NOMO-1 treated with DMSO at 0.1 percent for 48 hours (cell line): ENCODE results near the gene PLCD4.

ENCODE experiments used
- DNase-seq: peaks from one replicate; lab custom pipeline; 2025; ENCODE audit not compliant: unreplicated experiment; lab: John Stamatoyannopoulos, UW

PLCD4 gene

DNA sequence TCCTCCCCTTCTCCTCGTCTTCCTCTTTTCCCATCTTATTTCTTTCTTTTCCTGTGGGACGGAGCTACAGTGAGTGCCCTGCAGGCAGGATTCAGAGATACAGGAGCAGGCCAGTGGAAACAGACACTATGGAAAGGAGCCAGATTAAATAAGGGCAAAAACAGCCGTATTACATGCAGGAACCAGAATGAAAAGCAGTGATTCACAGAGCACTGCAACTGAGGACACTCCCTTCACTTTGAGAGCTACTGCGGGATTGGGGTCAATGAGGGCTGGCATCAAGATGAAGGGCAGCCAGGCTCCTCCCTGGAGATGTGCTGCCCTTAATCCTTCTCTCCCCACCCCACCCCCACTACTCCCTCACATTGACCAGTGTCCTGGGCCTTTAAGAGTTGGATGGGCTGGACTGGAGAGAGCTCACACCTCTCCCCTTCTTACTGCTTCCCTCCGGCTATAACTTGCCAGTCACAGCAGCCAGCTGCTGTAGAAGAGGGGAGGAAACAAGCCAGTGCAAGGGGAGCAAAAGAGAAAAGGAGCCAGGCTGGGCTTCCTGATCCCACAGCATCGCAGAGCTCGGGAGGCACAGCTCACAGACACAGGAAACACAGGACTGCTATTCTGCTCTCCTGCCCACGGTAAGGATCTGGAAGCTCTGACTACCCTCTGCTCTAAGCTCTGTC is at the start of gene PLCD4:
PLCD4 (plus strand) TSS at position 464 of the 680 bp plus-strand sequence. CDS start 7,841 bp downstream, outside the sequence.
- no peak for DNase-seq

DNA sequence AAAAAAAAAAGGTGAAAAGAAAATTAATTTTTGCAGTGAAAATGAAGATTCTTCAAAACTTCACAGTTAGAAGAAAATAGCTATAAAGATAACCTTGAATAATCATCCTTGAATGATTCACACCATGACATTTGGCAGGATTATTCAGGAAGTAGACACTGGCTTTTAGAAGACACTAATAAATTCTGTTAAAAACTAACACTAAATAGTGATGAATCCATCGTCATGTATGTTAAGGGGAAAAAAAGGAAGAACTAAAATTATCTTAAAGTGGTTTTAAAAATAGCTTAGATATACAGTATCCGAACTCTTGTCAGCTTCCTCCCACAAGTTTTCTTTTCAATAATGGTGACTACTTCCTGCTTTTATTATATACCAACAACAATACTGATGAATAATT is 49.8 kb upstream of the PLCD4 start:
- peak; percentile 72 for DNase-seq

DNA sequence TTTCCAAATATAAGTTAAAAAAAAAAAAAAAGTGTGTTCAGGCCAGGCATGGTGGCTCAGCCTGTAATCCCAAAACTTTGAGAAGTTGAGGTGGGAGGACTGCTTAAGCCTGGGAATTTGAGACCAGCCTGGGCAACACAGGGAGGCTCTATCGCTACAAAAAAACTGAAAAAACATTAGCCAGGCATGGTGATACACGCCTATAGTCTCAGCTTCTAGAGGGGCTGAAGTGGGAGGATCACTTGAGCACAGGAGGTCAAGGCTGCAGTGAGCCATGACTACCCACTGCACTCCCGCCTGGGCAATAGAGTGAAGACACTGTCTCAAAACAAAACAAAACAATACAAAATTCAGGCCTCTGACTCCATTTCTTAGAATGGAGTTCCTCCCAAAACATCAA is 48.7 kb upstream of the PLCD4 start:
- DNase-seq, result no peak

DNA sequence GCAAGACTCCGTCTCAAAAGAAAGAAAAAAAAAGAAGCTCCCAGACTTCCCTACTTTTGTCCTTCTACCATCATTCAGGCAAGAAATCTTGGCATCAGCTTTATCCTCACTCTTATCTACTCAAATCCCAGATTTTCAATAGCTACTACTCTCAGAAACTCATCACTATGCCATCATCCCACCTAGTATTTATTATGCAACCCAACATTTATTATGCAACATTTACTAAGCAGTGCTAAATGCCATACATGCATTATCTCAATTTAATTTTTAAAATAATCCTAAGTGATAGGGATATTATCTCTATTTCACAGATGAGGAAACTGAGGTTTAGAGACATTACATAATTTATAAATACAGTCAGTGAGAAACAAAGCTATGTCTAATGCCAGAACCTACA is 43.6 kb upstream of the PLCD4 start:
- no peak for DNase-seq

DNA sequence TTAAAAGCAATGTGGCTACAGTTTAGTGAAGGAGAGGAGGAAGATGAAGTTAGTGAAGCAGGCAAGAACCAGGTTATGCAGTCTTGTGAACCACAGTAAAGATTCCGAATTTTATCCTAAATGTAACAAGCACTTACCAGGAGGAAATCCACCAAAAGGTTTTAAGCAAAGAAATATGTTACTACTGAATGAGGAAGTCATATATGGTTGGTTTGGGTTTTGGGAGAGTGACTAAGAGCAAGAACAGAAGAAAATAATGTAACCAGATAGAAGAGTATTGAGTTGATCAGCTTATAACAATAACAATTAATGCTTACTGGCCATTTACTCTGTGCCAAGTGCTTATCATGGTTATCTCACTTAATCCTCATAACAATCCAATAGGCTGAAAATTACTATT is 41.4 kb upstream of the PLCD4 start:
- no peak for DNase-seq

DNA sequence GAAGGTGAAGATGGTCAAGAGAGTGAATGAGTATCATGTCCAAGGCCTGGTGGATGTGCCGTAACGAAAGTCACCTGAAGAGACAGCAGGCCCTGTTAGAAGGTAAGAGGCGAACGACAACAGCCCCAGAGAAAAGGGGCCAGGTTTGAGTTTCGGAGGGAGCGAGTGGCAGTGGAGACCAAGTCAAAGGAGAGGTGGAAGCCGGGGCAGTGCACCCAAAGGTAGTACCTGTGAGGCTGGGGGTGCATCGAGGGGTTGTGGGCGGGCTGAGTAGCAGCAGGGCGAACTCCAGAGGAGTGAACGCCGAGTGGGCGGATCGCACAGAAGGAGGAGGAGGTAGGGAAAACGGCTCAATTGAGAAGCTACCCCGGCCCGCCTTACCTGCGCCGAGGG is 39.9 kb upstream of the PLCD4 start:
- no peak for DNase-seq

DNA sequence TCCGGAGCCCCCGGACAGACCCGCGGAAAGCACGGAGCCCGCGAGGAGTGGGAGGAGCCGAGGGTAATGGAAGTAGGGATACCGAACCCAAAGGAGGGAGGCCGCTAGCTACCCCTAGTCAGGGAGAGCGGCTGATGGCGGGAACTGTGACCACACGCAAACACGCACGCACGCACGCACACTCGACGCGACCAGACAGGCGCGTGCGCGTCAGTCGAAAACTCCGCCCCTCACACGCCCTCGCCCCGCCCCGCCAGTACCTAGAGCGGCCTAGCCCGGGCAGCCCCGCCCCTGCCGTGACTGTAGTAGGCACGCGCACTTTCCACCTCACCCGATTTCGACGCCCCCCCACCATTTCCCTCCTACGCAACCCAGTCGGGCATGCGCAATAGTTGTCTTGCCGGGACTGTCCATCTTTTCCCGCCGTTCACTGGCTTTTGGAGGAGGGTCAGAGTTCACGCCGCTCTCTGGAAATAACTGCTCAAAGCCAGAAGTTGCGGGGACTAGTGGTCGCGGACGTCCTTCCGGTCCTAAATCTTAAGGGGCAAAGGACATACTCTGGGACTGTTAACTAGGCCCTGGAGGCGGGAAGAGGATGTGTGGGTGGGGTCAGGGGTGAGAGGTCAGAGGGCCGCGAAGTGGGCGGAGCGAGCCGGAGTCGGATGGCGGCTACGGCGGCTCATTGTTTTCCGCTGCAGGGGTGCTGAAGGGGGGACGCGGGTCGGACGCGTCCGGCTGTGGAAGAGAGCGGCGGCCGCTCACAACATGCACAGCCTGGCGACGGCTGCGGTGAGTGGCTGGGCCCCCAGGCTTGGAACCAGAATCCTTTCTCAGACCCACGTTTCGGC is 39.3 kb upstream of the PLCD4 start, which contains the start of the genes CNOT9 and USP37:
CNOT9 (plus strand) TSS at position 650 of the 848 bp plus-strand sequence; CDS start at position 766, 116 bp downstream.
USP37 (minus strand) TSS at position 162 of the 848 bp plus-strand sequence. CDS start 9,698 bp downstream, outside the sequence.
- DNase-seq, result peak; percentile 98

DNA sequence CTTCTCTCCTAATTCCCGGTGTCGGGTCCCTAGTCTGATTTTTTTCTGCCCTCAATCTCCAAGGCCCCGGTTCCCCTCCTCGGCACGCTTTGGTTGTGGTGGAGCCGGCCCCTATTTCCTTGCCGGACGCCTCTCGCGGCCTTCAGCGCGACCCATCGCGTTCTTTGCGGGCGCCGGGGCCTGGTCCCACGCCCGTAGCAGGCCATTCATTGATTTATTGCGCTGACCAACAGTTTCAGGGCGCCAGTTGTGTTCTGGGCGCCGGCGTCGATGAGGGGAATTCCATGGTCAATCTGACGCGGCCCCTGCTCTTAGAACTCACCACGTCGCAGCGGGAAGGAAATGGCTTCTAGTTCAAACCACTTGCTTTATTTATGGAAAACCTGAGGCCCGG is 38.7 kb upstream of the PLCD4 start:
- DNase-seq, result peak; percentile 24

DNA sequence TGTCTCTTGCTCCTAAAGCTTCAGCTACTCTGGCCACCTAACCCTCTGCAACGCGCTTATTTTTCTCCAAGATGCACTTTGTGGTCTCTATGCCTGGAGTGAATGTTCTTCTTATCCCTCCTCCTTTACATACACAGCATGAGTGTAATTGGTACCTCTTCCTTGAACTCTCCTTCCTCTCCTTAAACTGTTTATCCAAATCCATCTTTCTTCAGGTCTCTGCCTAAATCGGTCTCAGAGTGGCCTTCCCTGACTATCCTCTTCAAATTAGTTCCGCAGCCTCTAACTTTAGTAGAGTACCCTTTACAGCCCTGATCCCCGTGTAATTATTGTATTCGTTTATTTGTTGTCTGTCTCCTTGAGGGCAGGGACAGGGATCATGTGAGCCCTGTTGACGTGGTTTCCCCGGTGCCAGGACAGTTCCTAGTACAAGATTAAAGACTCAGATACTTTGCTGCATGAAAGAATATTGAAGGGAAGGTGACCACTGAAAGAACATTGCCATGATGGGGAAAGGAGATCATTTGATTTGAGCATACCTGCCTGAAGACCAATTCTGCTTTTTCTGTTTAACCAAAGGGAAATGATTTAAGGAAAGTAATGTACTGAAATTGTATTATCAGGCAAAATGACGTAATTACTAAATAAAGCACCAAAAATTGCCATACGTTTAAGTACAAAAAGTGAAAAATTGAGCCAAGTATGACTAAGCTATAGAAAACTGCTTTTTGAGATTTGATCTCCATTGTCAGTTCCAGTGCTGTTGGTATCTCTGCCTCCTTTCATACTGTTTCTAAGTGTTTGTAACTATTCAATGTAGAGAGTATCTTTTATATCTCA is 37.8 kb upstream of the PLCD4 start:
- no peak for DNase-seq

DNA sequence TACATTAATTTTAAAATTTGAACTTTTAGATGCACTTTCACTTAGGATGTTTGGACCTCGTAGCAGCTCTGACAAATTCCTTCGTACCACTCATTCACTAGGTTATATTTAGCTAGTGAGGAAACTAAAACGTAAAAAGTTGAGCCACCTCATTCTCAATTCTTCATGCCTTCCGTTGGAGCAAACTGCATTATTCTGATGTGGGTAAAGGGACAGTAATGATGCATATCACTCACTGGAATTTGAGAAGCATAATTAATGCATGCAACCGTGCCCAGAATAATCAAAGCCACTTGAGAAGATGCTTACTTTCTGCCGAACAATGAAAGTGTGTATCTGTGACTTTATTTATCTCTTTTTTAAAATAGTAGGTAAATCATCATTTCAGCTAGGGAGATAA is 36.8 kb upstream of the PLCD4 start:
- DNase-seq, result no peak

DNA sequence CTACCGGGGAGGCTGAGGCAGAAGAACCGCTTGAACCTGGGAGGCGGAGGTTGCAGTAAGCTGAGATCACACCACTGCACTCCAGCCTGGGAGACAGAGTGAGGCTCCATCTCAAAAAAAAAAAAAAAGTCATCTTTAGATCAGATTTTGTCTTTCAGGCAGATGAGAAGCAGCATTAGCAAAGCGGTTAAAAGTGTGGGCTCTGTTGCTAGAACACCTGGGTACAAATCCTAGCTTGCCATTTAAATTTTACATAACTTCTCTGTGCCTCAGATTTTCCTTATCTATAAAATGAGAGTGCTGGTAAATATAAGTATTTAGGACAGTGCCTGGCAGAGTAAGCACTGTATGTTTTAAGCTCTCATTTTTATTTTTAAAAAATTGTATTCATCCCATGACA is 30.8 kb upstream of the PLCD4 start:
- DNase-seq, result no peak

DNA sequence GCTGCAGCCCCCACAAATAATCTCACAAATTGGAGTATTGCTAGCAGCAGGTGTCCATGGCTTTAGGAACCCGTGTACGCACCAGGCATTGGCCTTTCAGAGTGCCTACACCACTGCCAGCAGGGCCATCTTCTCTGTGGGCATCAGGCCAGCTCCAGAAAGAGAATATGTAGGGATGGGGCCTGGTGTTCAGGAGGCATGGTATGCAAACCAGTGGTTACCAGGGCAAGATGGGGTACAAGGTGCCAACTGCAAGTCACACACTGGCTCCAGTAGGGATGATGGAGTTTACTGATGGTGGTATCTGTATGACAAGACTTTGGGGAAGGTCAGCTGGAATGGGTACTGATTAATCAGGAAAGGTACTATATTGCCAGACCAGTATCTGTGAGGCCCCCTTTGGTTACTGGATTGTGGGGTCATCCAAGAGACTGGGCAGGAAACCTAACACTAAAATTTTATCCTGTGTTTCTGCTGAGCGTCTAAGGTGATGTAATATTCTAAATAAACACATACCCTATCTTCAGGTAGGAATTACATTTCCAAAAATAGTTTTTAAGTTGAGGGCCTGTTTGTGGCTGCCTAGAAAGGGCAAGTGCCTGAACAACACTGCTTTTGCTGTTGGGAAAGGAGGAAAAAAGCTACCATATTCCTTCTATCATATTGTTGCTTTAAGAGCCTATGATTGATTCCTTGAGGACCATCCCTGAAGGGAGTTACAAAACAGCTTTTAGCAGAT is 30.0 kb upstream of the PLCD4 start:
- DNase-seq, result no peak

DNA sequence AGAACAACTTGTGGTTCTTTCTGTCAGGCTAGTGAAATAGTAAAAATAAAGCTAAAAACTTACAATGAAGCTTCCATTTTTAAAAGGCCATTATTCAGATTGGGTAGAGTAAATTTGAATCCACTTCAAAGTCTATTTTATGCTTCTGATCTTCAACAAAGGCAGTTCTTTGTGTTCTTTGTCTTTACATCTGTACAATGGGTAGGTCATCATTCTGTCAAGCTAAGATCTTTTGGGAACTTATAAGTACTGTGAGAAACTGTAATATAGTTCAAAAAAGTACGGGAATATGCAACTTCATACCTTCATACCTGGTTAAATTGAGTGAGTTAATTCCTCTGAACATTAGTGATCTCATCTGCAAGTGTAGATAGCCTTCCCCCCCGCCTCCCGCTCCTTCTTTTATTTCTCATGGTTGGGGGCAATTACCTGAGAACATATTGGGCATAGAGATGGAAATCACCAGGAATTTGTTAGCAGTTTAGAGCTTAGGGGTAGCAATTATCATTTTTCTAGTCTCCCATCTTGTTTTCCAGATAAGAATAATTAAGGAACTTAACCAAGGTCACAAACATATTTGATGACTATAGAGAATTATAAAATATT is 29.3 kb upstream of the PLCD4 start:
- no peak for DNase-seq

DNA sequence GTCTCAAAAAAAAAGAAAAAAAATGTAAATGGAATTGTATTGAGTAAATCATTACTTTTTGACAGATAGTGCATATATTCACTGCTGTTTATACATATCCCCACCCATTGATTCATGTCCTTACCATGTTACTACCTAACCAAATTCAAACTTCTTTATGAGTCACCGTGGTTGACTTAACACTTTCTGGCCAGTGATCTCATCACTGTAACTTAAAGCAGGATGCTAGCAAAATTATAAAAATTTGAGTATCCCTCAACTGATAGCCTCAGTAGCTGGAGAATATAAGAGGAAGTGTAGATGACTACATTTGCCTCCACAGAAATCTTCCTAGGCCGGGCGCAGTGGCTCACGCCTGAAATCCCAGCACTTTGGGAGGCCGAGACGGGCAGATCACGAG is 25.6 kb upstream of the PLCD4 start:
- no peak for DNase-seq

DNA sequence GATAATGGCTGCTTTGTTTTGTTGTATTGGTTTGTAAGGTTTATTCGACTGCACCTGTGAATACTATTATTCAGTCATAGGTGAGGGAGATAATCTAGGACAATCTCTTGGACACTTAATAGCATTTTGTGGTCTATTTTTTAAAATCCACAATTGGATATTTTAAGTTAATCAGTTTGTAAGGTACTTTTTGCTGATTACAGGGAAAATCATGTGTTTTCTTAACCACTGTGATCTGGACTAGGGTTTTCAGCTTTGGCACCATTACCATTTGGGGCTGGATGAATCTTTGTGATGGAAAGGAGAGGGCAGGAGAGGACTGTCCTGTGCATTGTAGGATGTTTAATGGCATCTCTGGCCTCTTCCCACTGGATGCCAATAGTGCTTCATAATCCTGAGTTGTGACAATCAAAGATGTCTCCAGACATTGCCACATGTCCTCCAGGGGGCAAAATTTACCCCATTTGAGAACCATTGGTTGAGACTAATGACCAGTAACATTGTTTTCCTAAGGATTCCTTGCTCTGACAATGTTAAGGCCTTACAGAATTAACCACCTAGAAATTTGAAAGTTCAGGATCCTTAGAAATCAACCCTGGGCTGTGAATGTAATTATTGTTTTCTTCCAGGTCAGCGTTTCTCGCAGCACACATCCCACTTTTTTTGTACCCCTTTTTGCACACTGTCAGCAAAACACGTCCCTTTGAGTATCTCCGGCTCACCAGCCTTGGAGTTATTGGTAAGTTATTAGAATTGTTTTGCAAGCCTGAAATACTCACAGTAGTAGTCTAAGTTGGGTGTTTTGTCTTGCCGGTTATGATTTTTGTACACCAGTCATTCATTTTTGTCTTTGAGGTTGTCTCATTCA is 23.5 kb upstream of the PLCD4 start:
- no peak for DNase-seq

DNA sequence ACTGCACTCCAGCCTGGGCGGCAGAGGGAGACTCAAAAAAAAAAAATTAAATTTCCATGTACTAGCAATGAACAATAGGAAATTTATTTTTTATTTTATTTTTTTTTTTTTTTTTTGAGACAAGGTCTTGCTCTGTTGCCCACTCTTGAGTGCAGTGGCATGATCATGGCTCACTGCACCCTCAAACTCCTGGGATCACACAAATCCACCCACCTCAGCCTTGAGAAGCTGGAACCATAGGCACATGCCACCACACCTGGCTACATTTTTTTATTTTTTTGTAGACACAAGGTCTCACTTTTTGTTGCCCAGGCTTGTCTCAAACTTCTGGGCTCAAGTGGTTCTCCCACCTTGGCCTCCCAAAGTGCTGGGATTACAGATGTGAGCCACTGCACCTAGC is 22.2 kb upstream of the PLCD4 start:
- DNase-seq, result no peak

DNA sequence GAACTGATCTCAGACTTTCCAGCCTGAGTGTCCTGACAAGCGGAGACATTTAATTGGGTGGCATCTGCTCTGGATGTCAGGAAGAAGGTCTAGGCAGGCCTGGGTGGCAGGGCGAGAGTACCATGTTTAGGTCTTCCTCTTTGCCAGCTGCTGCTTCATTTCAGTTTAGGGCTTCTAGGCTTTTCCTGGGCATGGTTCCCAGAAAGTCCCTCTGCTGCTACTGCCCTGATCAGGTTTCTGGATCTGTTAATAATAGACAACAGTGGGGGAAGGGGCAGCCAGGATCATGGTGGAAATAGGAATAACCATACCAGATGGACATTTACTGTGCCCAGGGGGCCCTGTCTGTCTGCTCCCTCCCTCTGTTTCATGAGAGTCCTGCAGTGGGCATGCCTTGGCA is 2.3 kb upstream of the PLCD4 start:
- DNase-seq, result no peak

DNA sequence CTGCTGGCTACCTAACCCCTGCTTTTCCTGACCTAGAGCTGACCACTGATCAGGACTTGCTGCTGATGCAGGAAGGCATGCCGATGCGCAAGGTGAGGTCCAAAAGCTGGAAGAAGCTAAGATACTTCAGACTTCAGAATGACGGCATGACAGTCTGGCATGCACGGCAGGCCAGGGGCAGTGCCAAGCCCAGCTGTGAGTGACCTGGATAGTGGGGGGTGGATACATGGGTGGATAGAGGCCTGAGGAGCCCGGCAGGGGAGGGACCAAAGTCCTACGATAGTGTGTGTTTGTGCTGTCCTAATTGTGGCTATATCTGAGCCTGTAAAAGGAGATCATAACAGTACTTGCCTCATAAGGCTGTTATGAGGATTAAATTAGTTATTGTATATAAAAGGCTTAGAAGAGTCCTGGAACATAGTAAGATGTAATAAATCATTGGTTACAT is 8.2 kb downstream of the PLCD4 start:
- no peak for DNase-seq
